Calu3 (cell line): ENCODE results near the gene C5orf34. TPM values are rescaled to one million over a fixed set of nuclear protein-coding genes. Genes with fewer than 3 reads are reported as not detected.

ENCODE experiments used
- Bru-seq: library from RNA; stranded (reverse); fragments of 400-500 nt; gene quantifications from one replicate; lab custom pipeline; 2021; lab: Mats Ljungman, UMichigan
- BruChase-seq, 2 experiments: library from RNA; stranded (reverse); fragments of 400-500 nt; gene quantifications; one replicate each; lab custom pipeline; 2021; lab: Mats Ljungman, UMichigan
- BruUV-seq: library from RNA; stranded (reverse); fragments of 400-500 nt; replicated peaks from 2 replicates; lab custom pipeline; 2021; lab: Mats Ljungman, UMichigan
- CTCF ChIA-PET: fragments of 300-600 bp; sonication (Branson Sonifier 250); formaldehyde crosslinking; loops from one replicate; lab custom pipeline; 2022; ENCODE audit warnings: antibody characterized with exemption; lab: Charles Lee
- DNase-seq: peaks from one replicate; pipeline ENCODE4 v3.0.0; 2022
- H3K27ac Mint-ChIP-seq: one replicate; pipeline ENCODE4 v1.8.0; 2022; ENCODE audit warnings: mixed read lengths; ENCODE audit not compliant: unreplicated experiment
- H3K27me3 Mint-ChIP-seq: one replicate; pipeline ENCODE4 v1.8.0; 2022; ENCODE audit warnings: mixed read lengths; ENCODE audit not compliant: unreplicated experiment
- H3K36me3 Mint-ChIP-seq: one replicate; pipeline ENCODE4 v1.8.0; 2022; ENCODE audit warnings: mild to moderate bottlenecking, moderate library complexity, mixed read lengths; ENCODE audit not compliant: insufficient read depth, unreplicated experiment
- H3K4me1 Mint-ChIP-seq: one replicate; pipeline ENCODE4 v1.8.0; 2022; ENCODE audit warnings: mild to moderate bottlenecking, low read depth, mixed read lengths; ENCODE audit not compliant: unreplicated experiment
- H3K4me3 Mint-ChIP-seq: one replicate; pipeline ENCODE4 v1.8.0; 2022; ENCODE audit warnings: mild to moderate bottlenecking, low read depth, moderate library complexity, mixed read lengths; ENCODE audit not compliant: unreplicated experiment
- H3K9me3 Mint-ChIP-seq: one replicate; pipeline ENCODE4 v1.8.0; 2022; ENCODE audit warnings: low read depth, mixed read lengths; ENCODE audit not compliant: unreplicated experiment
- intact Hi-C: fragments of 100-400 bp; cut with micrococcal nuclease; formaldehyde crosslinking; loops from one replicate; pipeline ENCODE4 v1.10.0; 2022; ENCODE audit not compliant: unreplicated experiment
- long read RNA-seq: library from polyadenylated mRNA; stranded (forward); transcript quantifications from one replicate; pipeline ENCODE4 v2.0.0, GENCODE V29; 2022
- total RNA-seq: library from RNA; stranded (reverse); gene quantifications from 2 replicates; pipeline ENCODE4 v1.2.3, GENCODE V29; 2022
- TF ChIP-seq, protein P1 (sequence below): fragments of 200-600 bp; IDR thresholded peaks from one replicate; pipeline ENCODE4 v1.8.0; 2022; ENCODE audit warnings: antibody characterized with exemption; ENCODE audit not compliant: unreplicated experiment

C5orf34 gene, protein sequence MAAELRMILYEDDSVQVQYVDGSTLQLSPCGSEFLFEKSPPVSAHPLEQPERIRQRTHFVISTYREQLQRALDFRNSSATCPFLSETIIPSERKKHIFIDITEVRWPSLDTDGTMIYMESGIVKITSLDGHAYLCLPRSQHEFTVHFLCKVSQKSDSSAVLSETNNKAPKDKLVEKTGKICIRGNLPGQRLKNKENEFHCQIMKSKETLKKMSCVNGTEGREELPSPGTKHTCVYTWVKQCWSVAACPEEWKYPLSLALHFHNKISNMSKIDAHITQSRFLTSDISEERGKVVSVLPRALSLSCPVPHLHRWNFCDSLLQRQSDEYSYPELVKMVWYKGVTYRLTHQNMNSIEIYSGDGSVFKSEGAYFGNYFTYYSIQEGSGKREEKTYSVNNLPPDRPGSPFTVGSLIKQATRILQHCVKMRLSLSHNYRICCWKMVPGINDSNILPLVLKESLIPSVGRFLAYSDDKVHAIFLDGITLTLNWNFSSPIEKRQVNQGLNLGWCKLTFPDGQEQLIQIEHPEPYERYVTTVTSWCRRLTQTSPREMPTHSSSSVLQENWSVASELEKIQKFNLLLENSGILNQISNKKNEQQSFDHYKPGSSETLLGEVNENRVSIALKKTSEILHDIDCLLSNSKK
- total RNA-seq, result 6.9 and 7.4 TPM in 2 replicates
- Bru-seq, nascent RNA, result percentile 66 among the genes with signal in this experiment
- BruChase-seq, experiment 1, labeled RNA remaining after a 6-hour chase, result percentile 57 among the genes with signal in this experiment
- BruChase-seq, experiment 2, labeled RNA remaining after a 2-hour chase, result percentile 60 among the genes with signal in this experiment
- long read RNA-seq, transcript C5orf34-201 (13 exons, 2,507 nt), result major isoform, 9 of 18 reads
- long read RNA-seq, partial matches to known transcripts, result 6 of 18 reads
- long read RNA-seq, other reads (novel, unspliced or antisense), result 3 of 18 reads

DNA sequence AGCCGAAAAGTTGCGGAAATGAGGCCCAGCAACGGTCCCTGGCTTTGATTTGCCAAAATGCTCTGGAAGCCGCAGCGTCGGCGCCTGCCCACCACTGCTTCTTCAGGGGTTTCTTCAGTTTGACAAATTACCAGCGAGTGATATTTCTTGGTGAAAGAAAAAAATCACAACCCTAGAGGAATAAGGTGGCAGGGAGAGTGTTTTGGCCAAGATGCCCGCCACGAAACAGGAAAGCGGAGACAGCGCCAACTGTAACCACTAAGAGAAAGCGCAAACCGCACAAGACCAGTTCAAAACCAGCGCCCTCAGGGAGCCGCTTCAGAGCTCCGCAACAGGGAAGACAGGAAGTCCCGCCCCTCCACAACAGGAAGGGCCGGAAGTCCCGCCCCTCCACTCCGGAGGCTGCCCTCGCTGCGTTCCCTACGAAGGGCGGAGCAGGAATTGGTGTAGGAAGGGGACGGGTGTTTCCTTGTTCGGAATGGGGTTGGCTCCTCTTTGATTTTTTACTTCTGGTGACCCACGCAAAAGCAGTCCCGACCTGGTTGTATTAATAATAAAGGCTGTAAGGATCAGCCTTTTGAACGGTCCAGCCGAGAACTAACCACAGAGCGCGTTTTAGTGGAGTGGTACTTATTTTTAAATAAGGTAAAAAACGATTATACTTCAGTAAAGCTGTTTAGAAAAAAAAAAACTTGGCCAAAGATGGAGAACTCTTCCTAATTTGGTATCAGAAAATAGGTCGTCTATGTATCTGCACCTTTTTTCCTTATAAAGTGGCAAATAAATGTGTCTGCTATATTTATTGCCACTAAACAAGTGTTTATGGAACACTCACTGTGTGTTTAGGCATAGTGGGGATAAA lies at the start of gene C5orf34:
TSS of gene C5orf34 (minus strand) at position 333 of the 862 bp plus-strand sequence. CDS start 5,809 bp downstream, outside the sequence.
- intact Hi-C loops, result no loop called here
- Mint-ChIP-seq H3K36me3 (peaks cover 20% of the 10 kb centered on the region), H3K4me1 (peaks cover 26% of the 10 kb centered on the region), H3K4me3 (peak within 1 kb of the TSS; percentile 63), H3K27ac (peak within 1 kb of the TSS; percentile 34), H3K9me3 (no peaks in the 10 kb centered on the region), H3K27me3 (no peaks in the 10 kb centered on the region)
- CTCF ChIA-PET, result interaction anchor here (0.6 to 1.6 kb wide), 3 partner anchors 30 to 125 kb away, joined by 3 to 15 read pairs (median 3); partner anchors contain the start of gene TMEM267
- TSS peak; percentile 91 for BruUV-seq
- DNase-seq, result peak; percentile 97
- TF ChIP-seq, protein P1, sequence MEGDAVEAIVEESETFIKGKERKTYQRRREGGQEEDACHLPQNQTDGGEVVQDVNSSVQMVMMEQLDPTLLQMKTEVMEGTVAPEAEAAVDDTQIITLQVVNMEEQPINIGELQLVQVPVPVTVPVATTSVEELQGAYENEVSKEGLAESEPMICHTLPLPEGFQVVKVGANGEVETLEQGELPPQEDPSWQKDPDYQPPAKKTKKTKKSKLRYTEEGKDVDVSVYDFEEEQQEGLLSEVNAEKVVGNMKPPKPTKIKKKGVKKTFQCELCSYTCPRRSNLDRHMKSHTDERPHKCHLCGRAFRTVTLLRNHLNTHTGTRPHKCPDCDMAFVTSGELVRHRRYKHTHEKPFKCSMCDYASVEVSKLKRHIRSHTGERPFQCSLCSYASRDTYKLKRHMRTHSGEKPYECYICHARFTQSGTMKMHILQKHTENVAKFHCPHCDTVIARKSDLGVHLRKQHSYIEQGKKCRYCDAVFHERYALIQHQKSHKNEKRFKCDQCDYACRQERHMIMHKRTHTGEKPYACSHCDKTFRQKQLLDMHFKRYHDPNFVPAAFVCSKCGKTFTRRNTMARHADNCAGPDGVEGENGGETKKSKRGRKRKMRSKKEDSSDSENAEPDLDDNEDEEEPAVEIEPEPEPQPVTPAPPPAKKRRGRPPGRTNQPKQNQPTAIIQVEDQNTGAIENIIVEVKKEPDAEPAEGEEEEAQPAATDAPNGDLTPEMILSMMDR, result no peak

DNA sequence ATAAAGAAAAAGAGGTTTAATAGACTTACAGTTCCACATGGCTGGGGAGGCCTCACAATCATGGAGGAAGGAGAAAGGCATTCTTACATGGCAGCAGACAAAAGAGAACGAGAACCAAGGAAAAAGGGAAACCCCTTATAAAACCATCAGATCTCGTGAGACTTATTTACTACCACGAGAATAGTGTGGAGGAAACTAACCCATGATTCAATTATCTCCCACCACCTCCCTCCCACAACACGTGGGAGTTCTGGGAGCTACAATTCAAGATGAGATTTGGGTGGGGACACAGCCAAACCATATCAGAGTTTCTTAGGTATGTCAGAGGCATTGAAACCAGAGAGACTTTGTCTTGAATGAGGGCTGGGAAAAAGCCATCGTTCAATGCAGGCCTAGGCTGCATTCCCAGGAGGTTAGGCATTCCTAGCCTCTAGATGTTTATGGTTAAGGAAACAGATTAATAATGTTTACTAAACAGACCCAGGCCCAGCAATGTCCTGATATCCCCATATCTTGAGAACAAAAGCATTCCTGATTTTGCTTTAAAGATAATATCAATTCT lies 49.4 kb upstream of the C5orf34 start:
- intact Hi-C loops, result no loop called here
- Mint-ChIP-seq H3K27me3 (no peaks in the 10 kb centered on the region), H3K27ac (no peak overlapping the region), H3K4me3 (no peak overlapping the region), H3K36me3 (no peaks in the 10 kb centered on the region), H3K4me1 (no peaks in the 10 kb centered on the region), H3K9me3 (no peaks in the 10 kb centered on the region)
- CTCF ChIA-PET, result no interaction called here
- BruUV-seq, result no TSS peak
- TF ChIP-seq, protein P1, result no peak
- DNase-seq, result no peak

DNA sequence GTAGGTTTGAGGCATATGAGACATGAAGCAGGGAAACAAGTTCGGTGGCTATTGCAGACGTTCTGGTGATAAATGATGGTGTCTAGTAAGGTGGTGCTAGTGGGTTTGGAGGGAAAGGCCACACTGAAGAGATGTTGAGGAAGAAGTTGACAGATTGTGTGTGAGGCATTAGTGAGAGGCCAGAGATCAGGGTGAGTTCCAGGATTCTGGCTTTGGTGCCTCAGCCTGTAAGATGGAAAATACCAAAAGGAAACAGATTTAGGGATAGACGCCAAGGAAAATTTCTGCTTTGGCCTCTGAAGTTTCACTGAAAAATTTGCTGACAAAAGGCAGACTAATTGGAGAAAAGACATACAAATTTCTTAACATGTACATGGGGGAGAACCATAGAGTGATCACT lies 48.4 kb upstream of the C5orf34 start:
- CTCF ChIA-PET, result no interaction called here
- DNase-seq, result no peak
- intact Hi-C loops, result no loop called here
- H3K4me1 Mint-ChIP-seq, result no peaks in the 10 kb centered on the region
- no peak overlapping the region for H3K4me3 Mint-ChIP-seq
- H3K36me3 Mint-ChIP-seq, result no peaks in the 10 kb centered on the region
- no peaks in the 10 kb centered on the region for H3K9me3 Mint-ChIP-seq
- BruUV-seq, result no TSS peak
- H3K27ac Mint-ChIP-seq, result no peak overlapping the region
- TF ChIP-seq, protein P1, result no peak
- no peaks in the 10 kb centered on the region for H3K27me3 Mint-ChIP-seq
